HK-2 (cell line): Measurements from ENCODE around the gene DENND6A.
A peak's percentile ranks its signal among the peaks of the same experiment; 100 is the strongest.
"Not testable (repeated sequence)": the region's sequence is repeated elsewhere in the genome, so short reads cannot be mapped to it uniquely, and the experiment has no call there.

ENCODE experiments used
- DNase-seq: peaks from one replicate; pipeline ENCODE4 v3.0.0-alpha.2; 2018; ENCODE audit not compliant: unreplicated experiment

Gene DENND6A

GRCh38 chr3:57692396-57693147 lies at the start of gene DENND6A:
TSS of gene DENND6A (minus strand) at chr3:57693077. CDS start at chr3:57693018, 59 bp downstream.
- peak; percentile 86 for DNase-seq

- no peak for DNase-seq
These were observed 47.1 kb upstream of the DENND6A start for GRCh38 chr3:57740027-57740426.

- DNase-seq = no peak
These were observed 45.5 kb upstream of the DENND6A start for GRCh38 chr3:57738391-57738790.

- DNase-seq = no peak
These were observed 45.0 kb upstream of the DENND6A start for GRCh38 chr3:57737840-57738239.

- DNase-seq = no peak
These were observed 42.5 kb upstream of the DENND6A start for GRCh38 chr3:57735405-57735804.

GRCh38 chr3:57733790-57734189 lies 40.9 kb upstream of the DENND6A start:
- DNase-seq = no peak

GRCh38 chr3:57731311-57731710 lies 38.4 kb upstream of the DENND6A start:
- no peak for DNase-seq

GRCh38 chr3:57730682-57731081 lies 37.8 kb upstream of the DENND6A start:
- no peak for DNase-seq

GRCh38 chr3:57729334-57730045 lies 36.6 kb upstream of the DENND6A start:
- no peak for DNase-seq

- DNase-seq = no peak
These were observed 34.2 kb upstream of the DENND6A start for GRCh38 chr3:57727106-57727505.

GRCh38 chr3:57726397-57726796 lies 33.5 kb upstream of the DENND6A start:
- DNase-seq = no peak

GRCh38 chr3:57718118-57718517 lies 25.2 kb upstream of the DENND6A start:
- no peak for DNase-seq

GRCh38 chr3:57717205-57717868 lies 24.5 kb upstream of the DENND6A start:
- no peak for DNase-seq

GRCh38 chr3:57715686-57716085 lies 22.8 kb upstream of the DENND6A start:
- no peak for DNase-seq

- no peak for DNase-seq
These were observed 16.7 kb upstream of the DENND6A start for GRCh38 chr3:57709559-57709958.

- no peak for DNase-seq
These were observed 16.2 kb upstream of the DENND6A start for GRCh38 chr3:57709031-57709430.

- no peak for DNase-seq
These were observed 13.6 kb upstream of the DENND6A start for GRCh38 chr3:57706462-57706861.

GRCh38 chr3:57705351-57705750 lies 12.5 kb upstream of the DENND6A start:
- not testable (repeated sequence) for DNase-seq

- no peak for DNase-seq
These were observed 8.9 kb upstream of the DENND6A start for GRCh38 chr3:57701781-57702180.

GRCh38 chr3:57700737-57701136 lies 7.9 kb upstream of the DENND6A start:
- DNase-seq = no peak

- no peak for DNase-seq
These were observed 6.7 kb upstream of the DENND6A start for GRCh38 chr3:57699591-57699990.

- DNase-seq = no peak
These were observed 4.0 kb upstream of the DENND6A start for GRCh38 chr3:57696801-57697321.

GRCh38 chr3:57694146-57694545 lies 1.3 kb upstream of the DENND6A start:
- no peak for DNase-seq
